Fibroblast of the aortic adventitia (primary cell): Measurements from ENCODE around the gene HHATL. TPM values are rescaled to one million over a fixed set of nuclear protein-coding genes. Genes with fewer than 3 reads are reported as not detected.

Source experiments
- DNase-seq: peaks from one replicate; pipeline ENCODE4 v3.0.0-alpha.2; 2010; ENCODE audit warnings: low read depth
- H3K4me3 ChIP-seq: 2 replicates; pipeline ENCODE4 v1.5.1; 2011; ENCODE audit warnings: low read depth, mild to moderate bottlenecking, control low read depth, low read length, moderate library complexity
- CTCF ChIP-seq: IDR thresholded peaks from 2 replicates; pipeline ENCODE4 v1.5.1; 2011; ENCODE audit warnings: mild to moderate bottlenecking, low read length, control low read depth, inconsistent platforms; ENCODE audit not compliant: insufficient read depth
- total RNA-seq: library from RNA; depleted of rRNA; stranded (reverse); fragments of >200 nt; gene quantifications from 2 replicates; pipeline ENCODE4 v1.2.3, GENCODE V29; 2012; ENCODE audit warnings: low replicate concordance

The HHATL gene
- total RNA-seq, 1 donor = not detected

- TF ChIP-seq CTCF = no peak
- DNase-seq = no peak
- H3K4me3 ChIP-seq = no peak overlapping the region
Observed at GRCh38 chr3:42707620-42708355, 5.2 kb upstream of the HHATL start.

GRCh38 chr3:42706721-42707619, 4.4 kb upstream of the HHATL start:
- no peak overlapping the region for H3K4me3 ChIP-seq
- DNase-seq = no peak
- no peak for TF ChIP-seq CTCF

- no peak overlapping the region for H3K4me3 ChIP-seq
- DNase-seq = no peak
Observed at GRCh38 chr3:42705962-42706585, 3.5 kb upstream of the HHATL start.

DNA sequence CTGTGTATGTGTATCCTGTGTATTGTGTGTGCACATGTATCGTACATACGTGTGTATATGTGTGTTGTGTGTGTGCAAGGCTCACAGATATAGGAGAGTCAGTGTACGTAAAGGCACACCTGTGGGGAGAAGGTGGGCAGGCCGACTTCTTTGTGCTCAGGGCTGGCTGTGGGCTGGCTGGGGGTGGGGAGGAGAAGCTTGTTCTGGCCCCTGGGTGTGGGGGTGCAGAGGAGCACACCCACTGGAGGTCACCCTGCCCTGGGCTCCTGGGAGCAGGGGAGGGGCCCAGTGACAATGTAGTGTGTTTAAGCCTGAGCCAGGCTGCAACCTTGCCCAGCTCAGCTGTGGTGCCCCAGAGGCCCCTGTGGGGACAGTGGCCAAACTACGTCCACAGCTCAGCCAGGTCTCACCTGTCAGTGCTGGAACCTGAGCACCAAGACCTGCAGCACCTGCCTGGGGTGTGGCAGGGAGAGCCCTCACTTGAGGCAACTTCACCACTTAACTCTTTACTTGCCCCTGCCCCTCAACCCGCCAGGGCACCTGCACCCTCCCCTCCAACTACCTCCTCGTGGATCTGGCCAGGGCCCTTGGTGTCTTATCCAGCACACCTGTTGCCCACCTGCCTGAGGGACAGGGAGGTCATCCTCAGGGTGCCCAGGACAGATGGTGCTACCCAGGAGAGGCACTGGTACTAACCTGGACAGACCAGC, 2.6 kb upstream of the HHATL start:
- no peak for DNase-seq
- TF ChIP-seq CTCF = no peak
- no peak overlapping the region for H3K4me3 ChIP-seq

More at GRCh38 chr3:42705962-42706585, 3.5 kb upstream of the HHATL start:
- TF ChIP-seq CTCF = no peak

DNA sequence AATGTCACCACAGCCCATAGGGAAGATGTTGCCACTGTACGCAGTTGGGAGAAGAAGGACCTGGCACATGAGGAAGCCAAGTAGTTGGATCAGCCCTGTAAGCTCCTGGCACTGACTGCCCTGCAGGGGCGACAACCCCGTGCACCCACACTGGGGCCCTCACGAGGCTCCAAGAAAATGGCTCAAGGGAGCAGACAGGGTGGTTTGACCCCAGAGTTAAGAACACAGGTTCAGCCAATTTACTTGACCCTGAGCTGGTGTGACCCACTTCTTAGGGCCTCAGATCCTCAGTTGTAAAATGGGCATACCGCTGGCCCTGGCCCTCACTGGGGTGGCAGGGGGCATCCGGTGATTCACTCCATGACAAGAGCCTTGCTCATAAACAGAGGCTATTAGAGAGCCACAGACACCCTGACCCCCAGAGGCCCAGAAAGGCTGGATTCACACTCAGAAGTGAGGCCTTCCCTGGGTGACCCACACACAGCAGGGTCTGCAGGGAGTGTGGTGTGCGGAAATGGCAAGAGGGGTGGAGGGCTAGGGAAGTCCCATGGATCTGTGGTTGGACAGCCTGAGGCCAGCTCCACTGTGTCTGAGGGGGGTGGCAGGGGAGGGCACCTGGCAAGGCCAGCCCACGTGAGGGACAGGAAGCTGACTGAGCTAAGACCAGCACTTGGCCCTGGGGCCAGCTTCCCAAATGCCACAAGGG, 1.7 kb upstream of the HHATL start:
- no peak for TF ChIP-seq CTCF
- DNase-seq = no peak
- no peak overlapping the region for H3K4me3 ChIP-seq

- H3K4me3 ChIP-seq = no peak overlapping the region
- DNase-seq = no peak
- TF ChIP-seq CTCF = no peak
Observed at GRCh38 chr3:42703695-42704025, 1.1 kb upstream of the HHATL start.
